Activated CD8-positive, alpha-beta memory T cell treated with anti-CD3 and anti-CD28 coated beads for 36 hours (primary cell): ENCODE results near the gene ALMS1. TPM values are rescaled to one million over a fixed set of nuclear protein-coding genes. Genes with fewer than 3 reads are reported as not detected.
"Not testable (repeated sequence)": the region's sequence is repeated elsewhere in the genome, so short reads cannot be mapped to it uniquely, and the experiment has no call there.

Experiments used
- CTCF ChIA-PET: fragments of 350-600 bp; sonication (Branson Sonifier 250); formaldehyde crosslinking; loops from one replicate; lab custom pipeline; 2021; ENCODE audit warnings: antibody characterized with exemption; lab: Charles Lee
- POLR2A ChIA-PET: fragments of 350-600 bp; sonication (Branson Sonifier 250); formaldehyde crosslinking; loops from one replicate; lab custom pipeline; 2021; ENCODE audit warnings: antibody characterized with exemption; lab: Charles Lee
- total RNA-seq, 2 experiments: library from RNA; stranded (reverse); gene quantifications; one replicate each; pipeline ENCODE4 v1.2.3, GENCODE V29; 2021

The ALMS1 gene
- total RNA-seq, 2 experiments from 2014 or later: 21.1 to 22.8 TPM

GRCh38 chr2:73642338-73643018 lies 256.8 kb downstream of the ALMS1 start, which contains the start of gene NAT8:
NAT8 (minus strand) TSS chr2:73642422; CDS start chr2:73641628, 794 bp downstream.
- CTCF ChIA-PET: no interaction called here
- POLR2A ChIA-PET: no interaction called here

GRCh38 chr2:73647690-73648089 lies 262.1 kb downstream of the ALMS1 start:
- CTCF ChIA-PET, POLR2A ChIA-PET: not testable (repeated sequence)

DNA sequence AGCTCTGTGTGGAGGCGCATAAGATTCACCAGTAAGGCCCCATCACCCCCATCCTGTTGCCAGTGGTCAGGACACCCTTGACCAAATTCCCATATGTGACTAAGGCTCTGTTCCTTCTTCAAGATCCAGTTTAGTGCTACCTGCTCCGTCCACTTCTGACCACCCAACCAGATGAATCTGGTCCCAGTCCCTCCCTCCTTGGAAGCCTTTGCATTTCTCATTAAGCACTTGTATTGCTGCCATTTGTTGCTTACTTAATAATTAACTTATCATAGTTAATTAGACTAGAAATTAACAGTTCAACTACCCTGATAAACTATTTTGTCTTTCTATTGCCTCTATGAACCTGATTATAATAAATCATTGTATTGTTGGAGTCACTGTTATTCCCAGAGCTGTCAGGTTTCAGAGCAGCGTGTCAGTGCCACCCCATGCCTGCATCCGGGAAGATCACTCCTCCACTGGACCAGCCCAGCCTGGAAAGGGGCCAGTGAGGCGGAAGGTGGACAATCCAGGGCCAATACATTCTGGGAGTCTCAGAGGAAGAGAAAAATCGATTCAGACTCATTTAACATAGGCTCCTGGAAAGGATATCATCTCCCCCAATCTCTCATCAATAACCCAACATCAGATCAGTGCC lies 266.1 kb downstream of the ALMS1 start:
- ChIA-PET CTCF (no interaction called here), POLR2A (no interaction called here)

GRCh38 chr2:73652348-73652747 lies 266.7 kb downstream of the ALMS1 start:
- ChIA-PET CTCF (no interaction called here), POLR2A (no interaction called here)

DNA sequence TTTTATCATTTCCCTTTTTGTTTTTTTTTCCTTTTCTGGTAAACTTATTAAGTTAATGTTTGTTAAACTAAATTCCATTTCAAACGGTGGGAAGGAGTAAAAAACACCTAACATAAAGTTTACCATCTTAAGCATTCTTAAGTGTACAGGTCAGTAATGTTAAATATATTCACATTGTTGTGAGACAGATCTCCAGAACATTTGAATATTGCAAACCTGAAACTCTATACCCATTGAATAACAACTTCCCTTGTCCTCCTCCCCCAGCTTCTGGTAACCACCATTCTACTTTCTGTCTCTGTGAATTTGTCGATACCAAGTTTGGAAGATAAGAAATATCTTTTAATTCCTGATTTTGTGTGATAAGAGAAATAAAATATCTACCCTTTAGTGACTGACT lies 268.5 kb downstream of the ALMS1 start:
- POLR2A ChIA-PET: no interaction called here
- CTCF ChIA-PET: no interaction called here

Other genes starting within 250 kb of the ALMS1 start
- gene NOTO, start 183.3 kb upstream of the ALMS1 start, total RNA-seq: not detected
- 10 to 100 TPM; 41.5 to 44.9 TPM for gene SMYD5, start 171.6 kb upstream of the ALMS1 start, total RNA-seq
- gene PRADC1, start 152.6 kb upstream of the ALMS1 start, total RNA-seq: 10 to 100 TPM; 21.9 to 23.4 TPM
- gene CCT7, start 151.5 kb upstream of the ALMS1 start, total RNA-seq: 100 to 1,000 TPM; 750 to 751 TPM
- gene FBXO41, start 101.4 kb upstream of the ALMS1 start, total RNA-seq: 10 to 100 TPM; 39.4 to 39.5 TPM
- under 1 TPM; 0.25 to 0.48 TPM for gene EGR4, start 92.3 kb upstream of the ALMS1 start, total RNA-seq